ENCODE measurements around the gene VKORC1. TPM values are rescaled to one million over a fixed set of nuclear protein-coding genes. Genes with fewer than 3 reads are reported as not detected.

VKORC1 gene
- total and polyA plus RNA-seq, 4 donors, result 29.9 to 519 (median 263) TPM

- Histone ChIP-seq H3K27ac (ENCODE audit: low read depth in 1 of 2, low read length in 2 of 2) (no peak overlapping the region), H3K4me3 (ENCODE audit: low read depth in 1 of 3, low read length in 3 of 3) (no peak overlapping the region), H3K9me3 (ENCODE audit: control insufficient read depth in 4 of 4, low read length in 3 of 4) (no peaks in the 10 kb centered on the region), H3K9ac (ENCODE audit: low read depth in 1 of 2, low read length in 2 of 2) (no peak overlapping the region), H3K4me1 (ENCODE audit: control insufficient read depth in 4 of 4, insufficient read depth in 4 of 4, low read length in 3 of 4) (no peaks in the 10 kb centered on the region), H3K27me3 (ENCODE audit: control insufficient read depth in 4 of 4, insufficient read depth in 4 of 4, low read length in 3 of 4) (no peaks in the 10 kb centered on the region), H3K36me3 (ENCODE audit: control insufficient read depth in 4 of 4, insufficient read depth in 3 of 4, low read depth in 1 of 4, low read length in 3 of 4) (peaks cover 11 to 50% (median 29%) of the 10 kb centered on the region in 4 donors)
- WGBS, result 91% methylated on average over 18 of the region's 18 CpGs
- no peak for TF ChIP-seq REST (IDR thresholded peaks at IDR 0.05)
- no peak for DNase-seq (ENCODE audit: low spot score)
These were observed 8.5 kb downstream of the VKORC1 start for GRCh38 chr16:31085873-31086628.

GRCh38 chr16:31085411-31085810, 9.2 kb downstream of the VKORC1 start:
- no peak for TF ChIP-seq RAD21 (IDR thresholded peaks at IDR 0.05)
- no peak for TF ChIP-seq FOXA2 (IDR thresholded peaks at IDR 0.05)
- TF ChIP-seq NR2F2 (IDR thresholded peaks at IDR 0.05), result no peak
- no peak for TF ChIP-seq RXRA (IDR thresholded peaks at IDR 0.05)
- TF ChIP-seq SP1 (IDR thresholded peaks at IDR 0.05), result no peak
- no peak for TF ChIP-seq REST (IDR thresholded peaks at IDR 0.05)
- TF ChIP-seq GABPA (IDR thresholded peaks at IDR 0.05 in 1 of 2, conservative IDR thresholded peaks at IDR 0.05 in 1 of 2), result no peak
- TF ChIP-seq CTCF (IDR thresholded peaks at IDR 0.05; ENCODE audit: low read depth, low read length, missing input control), result no peak
- TF ChIP-seq YY1 (IDR thresholded peaks at IDR 0.05), result no peak
- no peak for TF ChIP-seq HNF4A (conservative IDR thresholded peaks at IDR 0.05)
- no peak for TF ChIP-seq JUND (IDR thresholded peaks at IDR 0.05)
- TF ChIP-seq TAF1 (conservative IDR thresholded peaks at IDR 0.05), result no peak
- no peak for TF ChIP-seq HNF4G (IDR thresholded peaks at IDR 0.05)

More at GRCh38 chr16:31085411-31085810, 9.2 kb downstream of the VKORC1 start:
- H3K9me3 ChIP-seq (ENCODE audit: control insufficient read depth in 4 of 4, low read length in 3 of 4), result no peaks in the 10 kb centered on the region
- no peak for DNase-seq (ENCODE audit: low spot score)
- H3K9ac ChIP-seq (ENCODE audit: low read depth in 1 of 2, low read length in 2 of 2), result no peak overlapping the region
- no peak overlapping the region for H3K27ac ChIP-seq (ENCODE audit: low read depth in 1 of 2, low read length in 2 of 2)
- H3K36me3 ChIP-seq (ENCODE audit: control insufficient read depth in 4 of 4, insufficient read depth in 3 of 4, low read depth in 1 of 4, low read length in 3 of 4), result peaks cover 7 to 50% (median 28%) of the 10 kb centered on the region in 4 donors
- no peaks in the 10 kb centered on the region for H3K27me3 ChIP-seq (ENCODE audit: control insufficient read depth in 4 of 4, insufficient read depth in 4 of 4, low read length in 3 of 4)
- H3K4me3 ChIP-seq (ENCODE audit: low read depth in 1 of 3, low read length in 3 of 3), result no peak overlapping the region
- no peaks in the 10 kb centered on the region for H3K4me1 ChIP-seq (ENCODE audit: control insufficient read depth in 4 of 4, insufficient read depth in 4 of 4, low read length in 3 of 4)
- 90% methylated on average over 8 of the region's 8 CpGs for WGBS

Data from liver (tissue), 9 donors.